NT2/D1 (cell line): ENCODE data around the gene CDV3.
"Not testable (repeated sequence)": the region's sequence is repeated elsewhere in the genome, so short reads cannot be mapped to it uniquely, and the experiment has no call there.

ENCODE experiments used
- DNase-seq: peaks from one replicate; pipeline ENCODE4 v3.0.0-alpha.2; 2011; ENCODE audit warnings: low read depth, low spot score
- H3K27me3 ChIP-seq: 2 replicates; pipeline ENCODE4 v1.6.0; 2011; ENCODE audit warnings: mild to moderate bottlenecking; ENCODE audit not compliant: insufficient read length, insufficient read depth
- H3K36me3 ChIP-seq: 2 replicates; pipeline ENCODE4 v1.6.1; 2011; ENCODE audit warnings: mild to moderate bottlenecking, low read length, mixed read lengths; ENCODE audit not compliant: insufficient read depth, insufficient read length
- H3K4me1 ChIP-seq: 2 replicates; pipeline ENCODE4 v1.5.1; 2011; ENCODE audit not compliant: insufficient read depth, insufficient read length
- H3K4me3 ChIP-seq: 2 replicates; pipeline ENCODE4 v1.5.1; 2011; ENCODE audit warnings: low read depth; ENCODE audit not compliant: insufficient read length
- H3K9ac ChIP-seq: 2 replicates; pipeline ENCODE4 v1.6.0; 2011; ENCODE audit warnings: low read depth; ENCODE audit not compliant: insufficient read length
- H3K9me3 ChIP-seq: 2 replicates; pipeline ENCODE4 v1.5.1; 2011; ENCODE audit warnings: mild to moderate bottlenecking, low read length; ENCODE audit not compliant: insufficient read depth
- SUZ12 ChIP-seq: IDR thresholded peaks from 2 replicates; pipeline ENCODE4 v1.6.1; 2011; ENCODE audit not compliant: insufficient read length, insufficient read depth; ENCODE audit errors: extremely low read depth
- YY1 ChIP-seq: IDR thresholded peaks from 2 replicates; pipeline ENCODE4 v1.6.1; 2011; ENCODE audit not compliant: insufficient read length, insufficient read depth
- ZNF274 ChIP-seq: IDR thresholded peaks from 2 replicates; pipeline ENCODE4 v1.6.1; 2011; ENCODE audit warnings: mild to moderate bottlenecking, low read depth, low read length

The CDV3 gene

GRCh38 chr3:133548090-133548489 is 25.4 kb upstream of the CDV3 start:
- TF ChIP-seq SUZ12 (no peak), YY1 (no peak), ZNF274 (no peak)
- Histone ChIP-seq H3K36me3 (no peaks in the 10 kb centered on the region), H3K4me3 (no peak overlapping the region), H3K27me3 (no peaks in the 10 kb centered on the region), H3K4me1 (peaks cover 2% of the 10 kb centered on the region), H3K9me3 (peaks cover 12% of the 10 kb centered on the region; the same call in 1 of the 2 replicates), H3K9ac (no peak overlapping the region)
- no peak for DNase-seq

GRCh38 chr3:133549565-133549964 is 23.9 kb upstream of the CDV3 start:
- H3K4me1 ChIP-seq = peaks cover 2% of the 10 kb centered on the region
- H3K4me3 ChIP-seq = no peak overlapping the region
- DNase-seq = no peak
- no peaks in the 10 kb centered on the region for H3K36me3 ChIP-seq
- no peak for TF ChIP-seq ZNF274
- H3K9ac ChIP-seq = no peak overlapping the region
- H3K9me3 ChIP-seq = peaks cover 12% of the 10 kb centered on the region; the same call in 1 of the 2 replicates
- H3K27me3 ChIP-seq = no peaks in the 10 kb centered on the region

- DNase-seq, H3K9ac ChIP-seq, H3K36me3 ChIP-seq, H3K27me3 ChIP-seq, H3K4me3 ChIP-seq, H3K4me1 ChIP-seq: not testable (repeated sequence)
- H3K9me3 ChIP-seq = peaks cover 12% of the 10 kb centered on the region; the same call in 1 of the 2 replicates
Measured at GRCh38 chr3:133551589-133551988, 21.9 kb upstream of the CDV3 start.

GRCh38 chr3:133561679-133562078 is 11.8 kb upstream of the CDV3 start:
- no peak overlapping the region for H3K9ac ChIP-seq
- H3K27me3 ChIP-seq = no peaks in the 10 kb centered on the region
- no peak for DNase-seq
- H3K36me3 ChIP-seq = no peaks in the 10 kb centered on the region
- H3K4me3 ChIP-seq = no peak overlapping the region
- TF ChIP-seq ZNF274 = no peak
- TF ChIP-seq SUZ12 = no peak
- no peak for TF ChIP-seq YY1
- H3K4me1 ChIP-seq = no peaks in the 10 kb centered on the region
- no peaks in the 10 kb centered on the region for H3K9me3 ChIP-seq

GRCh38 chr3:133562376-133562775 is 11.1 kb upstream of the CDV3 start:
- no peak for TF ChIP-seq SUZ12
- TF ChIP-seq YY1 = no peak
- no peak for TF ChIP-seq ZNF274
- no peak for DNase-seq

GRCh38 chr3:133563186-133563591 is 10.3 kb upstream of the CDV3 start:
- Histone ChIP-seq H3K4me1 (no peaks in the 10 kb centered on the region), H3K36me3 (no peaks in the 10 kb centered on the region), H3K4me3 (no peak overlapping the region), H3K9me3 (no peaks in the 10 kb centered on the region), H3K9ac (no peak overlapping the region), H3K27me3 (no peaks in the 10 kb centered on the region)
- no peak for DNase-seq
- no peak for TF ChIP-seq SUZ12
- TF ChIP-seq ZNF274 = no peak
- TF ChIP-seq YY1 = no peak

More at GRCh38 chr3:133562376-133562775, 11.1 kb upstream of the CDV3 start:
- no peaks in the 10 kb centered on the region for H3K4me1 ChIP-seq
- H3K27me3 ChIP-seq = no peaks in the 10 kb centered on the region
- no peak overlapping the region for H3K4me3 ChIP-seq
- H3K9me3 ChIP-seq = no peaks in the 10 kb centered on the region
- no peak overlapping the region for H3K9ac ChIP-seq
- H3K36me3 ChIP-seq = no peaks in the 10 kb centered on the region

- Histone ChIP-seq H3K4me1 (no peaks in the 10 kb centered on the region), H3K36me3 (no peaks in the 10 kb centered on the region), H3K27me3 (no peaks in the 10 kb centered on the region), H3K9me3 (no peaks in the 10 kb centered on the region), H3K9ac (no peak overlapping the region), H3K4me3 (no peak overlapping the region)
- TF ChIP-seq ZNF274 (no peak), SUZ12 (no peak)
- DNase-seq = no peak
Measured at GRCh38 chr3:133563816-133564215, 9.7 kb upstream of the CDV3 start.
